Measurements from ENCODE around the gene FCHO2. TPM values are rescaled to one million over a fixed set of nuclear protein-coding genes. Genes with fewer than 3 reads are reported as not detected.

The FCHO2 gene
- total and polyA plus RNA-seq, 2 of the 4 experiments (the other 2 are of a cell fraction): 6.1 to 23.5 TPM

DNA sequence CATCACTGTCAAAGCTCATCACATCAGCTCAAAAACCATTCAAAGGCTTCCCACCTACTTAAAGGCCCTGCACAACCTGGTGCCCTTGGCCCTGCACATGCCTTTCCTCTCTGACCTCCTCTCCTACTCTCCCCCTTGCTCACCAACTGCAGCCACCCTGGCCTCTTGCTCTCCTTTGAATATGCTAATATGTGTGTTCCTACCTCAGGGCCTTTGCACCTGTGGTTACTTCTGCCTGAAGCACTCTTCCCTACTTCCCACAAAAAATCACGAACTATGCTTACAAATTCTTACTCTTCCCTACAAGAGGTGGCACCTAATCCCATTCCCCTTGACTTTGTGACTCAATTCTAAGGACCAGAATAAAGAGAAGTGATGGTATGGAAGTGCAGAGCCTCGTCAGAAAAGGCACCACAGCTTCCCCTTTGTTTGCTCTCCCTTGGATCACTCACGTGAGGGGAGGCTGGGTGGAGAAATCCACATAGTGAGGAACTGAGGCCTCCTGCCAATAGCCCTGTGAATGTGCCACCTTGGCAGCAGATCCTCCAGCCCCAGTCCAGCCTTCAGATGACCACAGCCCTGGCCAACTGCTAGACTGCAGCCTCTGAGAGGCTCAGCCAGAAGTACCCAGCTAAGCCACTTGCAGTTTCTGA is 161.4 kb downstream of the FCHO2 start:
- no peak overlapping the region for H2AK9ac ChIP-seq (replicated peaks; ENCODE audit: low read depth, low read length, poor library complexity)
- H3K27ac ChIP-seq (ENCODE audit: insufficient read depth, low read length): no peak overlapping the region
- TF ChIP-seq SMC3 (IDR thresholded peaks at IDR 0.05; ENCODE audit: low read depth, low read length): no peak
- no peak for TF ChIP-seq CHD1 (IDR thresholded peaks at IDR 0.05; ENCODE audit: low read depth, low read length)
- no peak for TF ChIP-seq NFE2L2 (IDR thresholded peaks at IDR 0.05; ENCODE audit: low read depth, low read length)
- TF ChIP-seq, protein P1, sequence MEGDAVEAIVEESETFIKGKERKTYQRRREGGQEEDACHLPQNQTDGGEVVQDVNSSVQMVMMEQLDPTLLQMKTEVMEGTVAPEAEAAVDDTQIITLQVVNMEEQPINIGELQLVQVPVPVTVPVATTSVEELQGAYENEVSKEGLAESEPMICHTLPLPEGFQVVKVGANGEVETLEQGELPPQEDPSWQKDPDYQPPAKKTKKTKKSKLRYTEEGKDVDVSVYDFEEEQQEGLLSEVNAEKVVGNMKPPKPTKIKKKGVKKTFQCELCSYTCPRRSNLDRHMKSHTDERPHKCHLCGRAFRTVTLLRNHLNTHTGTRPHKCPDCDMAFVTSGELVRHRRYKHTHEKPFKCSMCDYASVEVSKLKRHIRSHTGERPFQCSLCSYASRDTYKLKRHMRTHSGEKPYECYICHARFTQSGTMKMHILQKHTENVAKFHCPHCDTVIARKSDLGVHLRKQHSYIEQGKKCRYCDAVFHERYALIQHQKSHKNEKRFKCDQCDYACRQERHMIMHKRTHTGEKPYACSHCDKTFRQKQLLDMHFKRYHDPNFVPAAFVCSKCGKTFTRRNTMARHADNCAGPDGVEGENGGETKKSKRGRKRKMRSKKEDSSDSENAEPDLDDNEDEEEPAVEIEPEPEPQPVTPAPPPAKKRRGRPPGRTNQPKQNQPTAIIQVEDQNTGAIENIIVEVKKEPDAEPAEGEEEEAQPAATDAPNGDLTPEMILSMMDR (conservative IDR thresholded peaks at IDR 0.05; ENCODE audit: low read depth, low read length): no peak
- TF ChIP-seq POLR2A (IDR thresholded peaks at IDR 0.05; ENCODE audit: low read depth, low read length): no peak
- TF ChIP-seq FOS (IDR thresholded peaks at IDR 0.05; ENCODE audit: low read depth, low read length): no peak
- TF ChIP-seq RFX5 (IDR thresholded peaks at IDR 0.05; ENCODE audit: low read depth, low read length): no peak
- no peak for TF ChIP-seq ELK1 (IDR thresholded peaks at IDR 0.05; ENCODE audit: borderline replicate concordance, low read depth, low read length)
- TF ChIP-seq BHLHE40 (IDR thresholded peaks at IDR 0.05; ENCODE audit: low read depth, low read length): no peak
- TF ChIP-seq MAFK (IDR thresholded peaks at IDR 0.05; ENCODE audit: low read depth, low read length): no peak
- no peak for TF ChIP-seq RCOR1 (IDR thresholded peaks at IDR 0.05; ENCODE audit: insufficient replicate concordance, low read length)
- POLR2A ChIA-PET (ENCODE audit: unreplicated experiment): no interaction called here
- no peak overlapping the region for H2BK120ac ChIP-seq (ENCODE audit: low read depth, low read length)
- H2BK15ac ChIP-seq (ENCODE audit: low read depth, low read length): no peak overlapping the region
- H4K5ac ChIP-seq (ENCODE audit: low read depth, low read length): no peak overlapping the region
- H3K79me1 ChIP-seq (ENCODE audit: low read depth in 1 of 2, low read length in 2 of 2): no peaks in the 10 kb centered on the region
- intact Hi-C loops (cut with micrococcal nuclease): no loop called here
- H3K4me3 ChIP-seq (ENCODE audit: insufficient read depth, low read depth, low read length): no peak overlapping the region
- H3K27me3 ChIP-seq (ENCODE audit: control insufficient read depth, insufficient read depth, low read length): peaks cover 4% of the 10 kb centered on the region; the same call in 1 of the 2 replicates
- CTCF ChIA-PET: interaction anchor here (1.4 kb wide), 2 partner anchors 20 to 98 kb away, joined by 3 to 5 read pairs; no protein-coding TSS in a partner anchor
- H4K20me1 ChIP-seq (ENCODE audit: insufficient read depth, low read length): peaks cover 10% of the 10 kb centered on the region
- WGBS, 2 experiments (ENCODE audit: extremely low coverage in 2 of 2, insufficient read length in 1 of 2): no CpG with 5 or more reads among the region's 3 CpGs
- H4K91ac ChIP-seq (ENCODE audit: insufficient read depth, low read depth, low read length): no peak overlapping the region
- no peak overlapping the region for H3K9ac ChIP-seq (ENCODE audit: low read depth, low read length)
- H2AK5ac ChIP-seq (ENCODE audit: low read depth, low read length): no peak overlapping the region
- H4K8ac ChIP-seq (ENCODE audit: low read depth in 2 of 2, low read length in 2 of 2): no peak overlapping the region
- H3K14ac ChIP-seq (replicated peaks; ENCODE audit: low read depth, low read length): no peak overlapping the region
- H3K9me1 ChIP-seq (ENCODE audit: insufficient read depth, low read length): peaks cover 13% of the 10 kb centered on the region
- no TSS peak for BruUV-seq (replicated peaks)
- H2AFZ ChIP-seq (replicated peaks; ENCODE audit: low read length, poor library complexity): no peak overlapping the region
- in situ Hi-C loops (cut with MboI; ENCODE audit: low sequenced_read_pairs): no loop called here
- ATAC-seq (ENCODE audit: low read depth) (no peak), DNase-seq (no peak)
- no peak overlapping the region for H3K4ac ChIP-seq (ENCODE audit: low read depth, low read length)
- dilution Hi-C loops (cut with HindIII; ENCODE audit: low sequenced_read_pairs, unreplicated experiment): no loop called here
- H2BK20ac ChIP-seq (ENCODE audit: low read depth, low read length): no peak overlapping the region
- no peak overlapping the region for H3K56ac ChIP-seq (ENCODE audit: extremely low read depth, insufficient read depth, low read length)
- peaks cover 5% of the 10 kb centered on the region for H3K9me3 ChIP-seq (ENCODE audit: control insufficient read depth, insufficient read depth, low read length)
- no peak overlapping the region; the same call in 1 of the 2 replicates for H3K18ac ChIP-seq (ENCODE audit: low read depth, low read length)
- no peak overlapping the region for H3K23ac ChIP-seq (ENCODE audit: low read depth, low read length)
- peaks cover 15% of the 10 kb centered on the region for H3K4me1 ChIP-seq (ENCODE audit: control insufficient read depth, insufficient read depth, low read length)
- H2BK5ac ChIP-seq (ENCODE audit: low read depth, low read length, poor library complexity, severe bottlenecking): no peak overlapping the region
- no peak overlapping the region for H3K4me2 ChIP-seq (ENCODE audit: low read depth, low read length)
- no peaks in the 10 kb centered on the region for H3K36me3 ChIP-seq (ENCODE audit: control insufficient read depth, insufficient read depth, low read length)

Data from IMR-90 (cell line).